ENCODE results near the gene KLHL2. TPM values are rescaled to one million over a fixed set of nuclear protein-coding genes. Genes with fewer than 3 reads are reported as not detected.
"Not testable (repeated sequence)": the region's sequence is repeated elsewhere in the genome, so short reads cannot be mapped to it uniquely, and the experiment has no call there.

The KLHL2 gene
- total RNA-seq, 1 experiment from 2014 or later, result 26.4 TPM

DNA sequence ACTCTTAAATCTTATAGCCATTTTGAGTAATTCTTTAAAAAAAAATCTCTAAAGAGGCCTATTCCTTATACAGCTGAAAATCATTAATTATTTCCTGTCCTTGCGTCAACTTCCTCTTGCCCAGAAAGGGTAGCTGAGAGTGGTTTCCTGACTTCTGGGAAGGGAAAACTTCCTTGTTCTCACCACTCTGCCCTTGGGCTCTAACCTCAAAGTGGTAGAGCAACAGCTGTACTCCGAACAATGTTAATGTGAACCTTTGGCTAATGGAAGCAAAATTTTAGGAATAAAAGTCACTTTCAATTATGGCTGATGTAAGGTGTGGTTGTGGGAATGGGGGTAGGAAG is 15.3 kb downstream of the KLHL2 start:
- Histone ChIP-seq H2AFZ (no peak overlapping the region), H3K4me2 (peak overlapping the region; percentile 62), H3F3A (ENCODE audit: insufficient read depth, low read depth) (peaks cover 15% of the 10 kb centered on the region; the same call in 1 of the 2 replicates), H3K9me2 (ENCODE audit: insufficient read depth) (no peaks in the 10 kb centered on the region), H3K4me1 (replicated peaks; ENCODE audit: insufficient read depth) (peaks cover 35% of the 10 kb centered on the region), H4K20me1 (ENCODE audit: insufficient read depth) (no peaks in the 10 kb centered on the region), H3K4me3 (peak overlapping the region; percentile 16; the same call in 1 of the 2 replicates), H3K36me3 (ENCODE audit: low read depth) (0 out of 2 replicates have a peak, but pooled peaks cover 5% of the 10 kb centered on the region), H3K79me2 (ENCODE audit: low read depth) (peaks cover 19% of the 10 kb centered on the region), H3K9me3 (ENCODE audit: insufficient read depth, low read depth) (no peaks in the 10 kb centered on the region), H3K27me3 (ENCODE audit: insufficient read depth, low read depth) (no peaks in the 10 kb centered on the region), H3K27ac (peak overlapping the region; percentile 97)
- DNase-seq, result peak in 1 of 2 experiments; percentile 78
- POLR2A ChIA-PET (ENCODE audit: unreplicated experiment), result no interaction called here
- CTCF ChIA-PET, result no interaction called here
- TF ChIP-seq, protein P1, sequence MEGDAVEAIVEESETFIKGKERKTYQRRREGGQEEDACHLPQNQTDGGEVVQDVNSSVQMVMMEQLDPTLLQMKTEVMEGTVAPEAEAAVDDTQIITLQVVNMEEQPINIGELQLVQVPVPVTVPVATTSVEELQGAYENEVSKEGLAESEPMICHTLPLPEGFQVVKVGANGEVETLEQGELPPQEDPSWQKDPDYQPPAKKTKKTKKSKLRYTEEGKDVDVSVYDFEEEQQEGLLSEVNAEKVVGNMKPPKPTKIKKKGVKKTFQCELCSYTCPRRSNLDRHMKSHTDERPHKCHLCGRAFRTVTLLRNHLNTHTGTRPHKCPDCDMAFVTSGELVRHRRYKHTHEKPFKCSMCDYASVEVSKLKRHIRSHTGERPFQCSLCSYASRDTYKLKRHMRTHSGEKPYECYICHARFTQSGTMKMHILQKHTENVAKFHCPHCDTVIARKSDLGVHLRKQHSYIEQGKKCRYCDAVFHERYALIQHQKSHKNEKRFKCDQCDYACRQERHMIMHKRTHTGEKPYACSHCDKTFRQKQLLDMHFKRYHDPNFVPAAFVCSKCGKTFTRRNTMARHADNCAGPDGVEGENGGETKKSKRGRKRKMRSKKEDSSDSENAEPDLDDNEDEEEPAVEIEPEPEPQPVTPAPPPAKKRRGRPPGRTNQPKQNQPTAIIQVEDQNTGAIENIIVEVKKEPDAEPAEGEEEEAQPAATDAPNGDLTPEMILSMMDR (conservative IDR thresholded peaks at IDR 0.05), result no peak
- no peak for TF ChIP-seq EZH2 (IDR thresholded peaks at IDR 0.05; ENCODE audit: low read depth)
- BruUV-seq (replicated peaks), result no TSS peak
- intact Hi-C loops (cut with micrococcal nuclease; ENCODE audit: unreplicated experiment), result loop anchor here (1.0 kb wide), 1 partner anchor 91 kb away; no protein-coding TSS in a partner anchor

DNA sequence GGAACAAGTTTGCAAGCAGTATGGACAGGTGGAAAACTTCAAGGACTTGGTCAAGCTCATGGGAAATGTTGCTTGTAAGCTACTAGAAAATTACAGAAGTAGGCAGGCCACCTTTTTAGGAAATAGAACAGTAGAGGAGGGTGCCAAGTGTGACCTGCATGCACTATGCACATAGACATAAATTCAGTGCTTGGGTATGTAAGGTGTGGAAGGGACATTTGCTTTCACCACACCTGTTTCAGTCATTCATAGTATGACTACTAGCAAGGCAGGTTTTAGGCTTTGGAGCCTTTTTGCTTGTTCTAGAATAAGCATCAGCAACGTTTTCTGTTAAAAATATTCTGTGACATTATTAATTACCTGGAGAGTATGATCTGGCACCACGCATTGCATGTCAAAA is 20.0 kb downstream of the KLHL2 start:
- H3F3A ChIP-seq (ENCODE audit: insufficient read depth, low read depth); H3K4me2 ChIP-seq; CTCF ChIA-PET; intact Hi-C loops (cut with micrococcal nuclease; ENCODE audit: unreplicated experiment); H3K9me2 ChIP-seq (ENCODE audit: insufficient read depth); H3K9me3 ChIP-seq (ENCODE audit: insufficient read depth, low read depth); H3K27me3 ChIP-seq (ENCODE audit: insufficient read depth, low read depth); DNase-seq; H4K20me1 ChIP-seq (ENCODE audit: insufficient read depth); POLR2A ChIA-PET (ENCODE audit: unreplicated experiment); H3K27ac ChIP-seq; BruUV-seq (replicated peaks); H3K4me3 ChIP-seq; H3K36me3 ChIP-seq (ENCODE audit: low read depth); H2AFZ ChIP-seq: not testable (repeated sequence)
- Histone ChIP-seq H3K79me2 (ENCODE audit: low read depth) (peaks cover 14% of the 10 kb centered on the region), H3K4me1 (replicated peaks; ENCODE audit: insufficient read depth) (peaks cover 17% of the 10 kb centered on the region)

DNA sequence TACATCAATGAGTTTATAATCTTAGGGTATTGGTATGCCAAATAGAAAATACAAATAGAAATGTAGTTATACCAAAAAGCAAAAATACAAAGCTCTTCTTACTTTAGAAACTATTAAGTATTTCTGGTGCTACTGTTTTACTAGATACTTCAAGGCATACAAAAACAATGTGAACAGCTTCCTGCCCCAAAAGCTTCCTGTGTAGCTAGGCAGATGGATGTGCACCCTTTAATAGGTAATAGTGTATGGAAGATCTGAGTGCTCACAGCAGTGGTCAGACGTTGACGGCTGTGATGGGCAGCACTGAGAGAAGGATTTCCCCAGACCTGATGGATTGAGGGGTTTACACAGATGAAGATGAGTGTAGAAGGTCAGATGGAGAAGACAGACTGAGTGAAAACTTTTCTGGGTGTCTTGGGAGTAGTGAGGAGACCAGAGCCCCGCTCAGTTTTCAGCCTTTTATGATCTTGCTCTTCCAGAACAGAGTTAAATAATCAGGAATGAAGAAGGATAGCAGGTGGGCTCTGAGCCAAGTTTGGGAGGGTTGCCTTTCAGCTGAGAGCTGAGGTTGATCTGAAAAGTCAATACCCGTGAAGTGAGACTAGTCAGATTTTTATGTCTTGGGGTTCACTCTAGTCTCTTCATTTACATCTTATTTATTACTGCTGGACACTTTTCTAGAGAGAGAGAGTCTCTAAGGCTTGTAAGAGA is 22.3 kb downstream of the KLHL2 start:
- H3K79me2 ChIP-seq (ENCODE audit: low read depth); intact Hi-C loops (cut with micrococcal nuclease; ENCODE audit: unreplicated experiment); H3K9me3 ChIP-seq (ENCODE audit: insufficient read depth, low read depth); H3K36me3 ChIP-seq (ENCODE audit: low read depth); H3K9me2 ChIP-seq (ENCODE audit: insufficient read depth); DNase-seq; POLR2A ChIA-PET (ENCODE audit: unreplicated experiment); H3K4me2 ChIP-seq; H3F3A ChIP-seq (ENCODE audit: insufficient read depth, low read depth); H3K4me1 ChIP-seq (replicated peaks; ENCODE audit: insufficient read depth); H2AFZ ChIP-seq; H4K20me1 ChIP-seq (ENCODE audit: insufficient read depth); H3K27ac ChIP-seq; H3K4me3 ChIP-seq; BruUV-seq (replicated peaks); H3K27me3 ChIP-seq (ENCODE audit: insufficient read depth, low read depth); CTCF ChIA-PET: not testable (repeated sequence)

DNA sequence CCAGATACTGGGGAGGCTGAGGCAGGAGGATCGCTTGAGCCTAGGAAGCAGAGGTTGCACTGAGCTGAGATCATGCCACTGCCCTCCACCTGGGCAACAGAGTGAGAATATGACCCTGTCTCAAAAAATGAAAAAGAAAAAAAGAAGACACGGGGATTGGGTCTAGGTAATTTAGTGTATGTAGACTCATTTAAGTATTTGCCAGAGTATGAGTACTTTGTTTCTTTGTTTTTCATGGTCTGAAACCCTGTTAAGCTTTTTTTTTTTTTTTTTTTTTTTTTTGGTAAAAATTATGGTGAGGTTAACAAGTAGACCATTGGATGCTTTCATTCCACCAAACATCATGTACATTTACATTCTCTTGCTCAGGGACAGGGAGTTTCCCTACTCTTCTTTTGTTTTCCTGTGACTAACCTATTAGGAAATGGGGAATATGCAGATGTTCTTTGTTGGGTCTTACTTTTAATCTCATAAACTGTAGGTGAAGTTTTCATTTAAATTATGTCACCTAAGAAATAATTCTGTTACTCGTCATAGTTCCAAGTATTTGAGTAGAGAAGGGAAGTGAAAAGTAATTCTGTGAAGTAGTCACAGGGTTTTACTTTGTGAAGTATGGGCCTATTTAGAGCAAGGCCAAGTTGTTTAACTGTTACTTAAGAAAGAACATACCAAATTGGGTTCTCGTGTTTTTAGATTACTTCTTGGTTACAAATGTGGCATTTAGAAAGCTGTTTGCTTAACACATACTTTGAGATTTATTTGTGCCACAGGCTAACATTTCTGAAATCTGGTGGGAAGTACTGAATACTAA is 25.5 kb downstream of the KLHL2 start:
- H3K27me3 ChIP-seq (ENCODE audit: insufficient read depth, low read depth); H3K27ac ChIP-seq; H3K4me2 ChIP-seq; H3K36me3 ChIP-seq (ENCODE audit: low read depth); H4K20me1 ChIP-seq (ENCODE audit: insufficient read depth); H3K4me1 ChIP-seq (replicated peaks; ENCODE audit: insufficient read depth); H2AFZ ChIP-seq; H3K79me2 ChIP-seq (ENCODE audit: low read depth); H3K9me2 ChIP-seq (ENCODE audit: insufficient read depth); H3K9me3 ChIP-seq (ENCODE audit: insufficient read depth, low read depth); H3F3A ChIP-seq (ENCODE audit: insufficient read depth, low read depth); intact Hi-C loops (cut with micrococcal nuclease; ENCODE audit: unreplicated experiment); DNase-seq; BruUV-seq (replicated peaks); POLR2A ChIA-PET (ENCODE audit: unreplicated experiment); CTCF ChIA-PET; H3K4me3 ChIP-seq: not testable (repeated sequence)

Data from PC-9 (cell line).